Dendritic cell treated with granulocyte-macrophage colony-stimulating factor and Interleukin-4, amounts not matched to agents 40 ng/mL and 50 ng/mL, for 4 days (primary cell): Measurements from ENCODE around the gene SLC6A6.

Experiments
- H3K27ac Mint-ChIP-seq: one replicate; pipeline ENCODE4 v1.8.0; 2022; ENCODE audit warnings: mild to moderate bottlenecking, mixed read lengths
- H3K27me3 Mint-ChIP-seq: one replicate; pipeline ENCODE4 v1.8.0; 2022; ENCODE audit warnings: mild to moderate bottlenecking, mixed read lengths
- H3K36me3 Mint-ChIP-seq: one replicate; pipeline ENCODE4 v1.8.0; 2022; ENCODE audit warnings: low read depth, mixed read lengths
- H3K4me1 Mint-ChIP-seq: one replicate; pipeline ENCODE4 v1.8.0; 2022; ENCODE audit warnings: low read depth, mixed read lengths
- H3K4me3 Mint-ChIP-seq: one replicate; pipeline ENCODE4 v1.8.0; 2022; ENCODE audit warnings: mild to moderate bottlenecking, moderate library complexity, mixed read lengths
- H3K9me3 Mint-ChIP-seq: one replicate; pipeline ENCODE4 v1.8.0; 2022; ENCODE audit warnings: mixed read lengths
- intact Hi-C: fragments of 100-400 bp; cut with micrococcal nuclease; formaldehyde crosslinking; loops from one replicate; pipeline ENCODE4 v1.15.0; 2022

SLC6A6 gene

DNA sequence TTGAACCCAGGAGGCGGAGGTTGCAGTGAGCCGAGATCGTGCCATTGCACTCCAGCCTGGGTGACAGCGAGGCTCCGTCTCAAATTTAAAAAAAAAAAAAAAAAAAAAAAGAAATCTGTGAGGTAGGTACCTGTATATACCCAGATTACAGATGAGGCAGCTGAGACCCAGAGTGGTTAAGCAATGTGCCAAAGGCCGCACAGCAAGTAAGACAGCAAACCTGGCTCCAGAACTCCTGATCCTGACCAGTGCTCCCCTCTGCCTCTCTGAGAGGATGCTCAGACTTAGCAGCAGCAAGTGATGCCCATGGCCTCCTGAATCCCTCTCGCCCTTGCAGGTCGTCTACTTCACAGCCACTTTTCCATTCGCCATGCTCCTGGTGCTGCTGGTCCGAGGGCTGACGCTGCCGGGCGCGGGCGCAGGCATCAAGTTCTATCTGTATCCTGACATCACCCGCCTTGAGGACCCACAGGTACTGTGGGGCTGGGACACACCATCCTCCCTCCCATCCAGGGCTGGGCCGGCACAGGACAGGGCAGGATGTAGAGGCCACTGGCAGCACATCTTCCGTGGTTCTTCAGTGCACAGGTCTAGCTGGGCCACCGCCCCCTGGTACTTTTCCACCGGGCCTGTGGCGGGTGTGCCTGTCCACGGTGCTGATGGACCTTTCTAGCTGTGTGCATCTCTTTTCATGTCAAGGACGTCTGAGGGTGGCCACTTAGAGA, 63.9 kb downstream of the SLC6A6 start:
- H3K27me3 Mint-ChIP-seq = no peaks in the 10 kb centered on the region
- no peak overlapping the region for H3K27ac Mint-ChIP-seq
- H3K36me3 Mint-ChIP-seq = peaks cover 100% of the 10 kb centered on the region
- no peaks in the 10 kb centered on the region for H3K9me3 Mint-ChIP-seq
- H3K4me1 Mint-ChIP-seq = peaks cover 6% of the 10 kb centered on the region
- intact Hi-C loops = no loop called here
- H3K4me3 Mint-ChIP-seq = no peak overlapping the region

DNA sequence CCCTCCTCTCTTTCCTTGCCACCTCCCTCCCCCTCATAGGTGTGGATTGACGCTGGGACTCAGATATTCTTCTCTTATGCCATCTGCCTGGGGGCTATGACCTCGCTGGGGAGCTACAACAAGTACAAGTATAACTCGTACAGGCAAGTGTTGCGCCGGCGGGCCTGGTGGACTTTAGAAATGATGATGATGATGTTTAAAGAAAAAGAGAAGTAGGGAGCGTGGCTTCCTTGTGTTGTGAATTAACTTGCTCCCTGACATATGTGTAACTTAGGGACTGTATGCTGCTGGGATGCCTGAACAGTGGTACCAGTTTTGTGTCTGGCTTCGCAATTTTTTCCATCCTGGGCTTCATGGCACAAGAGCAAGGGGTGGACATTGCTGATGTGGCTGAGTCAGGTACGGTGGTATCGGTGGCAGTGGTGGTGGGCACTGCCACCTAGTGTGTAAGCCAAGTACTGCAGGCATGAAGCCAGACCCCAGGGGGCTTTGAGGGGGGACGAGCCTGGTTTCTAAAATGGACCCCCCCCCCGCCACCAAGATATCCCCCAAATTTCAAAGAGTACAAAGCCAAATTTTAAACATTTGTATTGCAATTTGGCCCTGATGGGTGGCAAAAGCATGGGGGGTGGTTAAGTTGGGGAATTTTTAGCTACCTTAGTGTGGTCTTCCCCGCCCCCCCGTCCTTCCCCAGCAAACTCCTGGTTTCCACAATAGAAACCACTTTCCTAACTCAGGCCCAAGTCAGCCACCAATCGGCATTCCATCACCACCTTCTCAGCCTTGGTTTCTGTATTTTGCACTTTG, 65.6 kb downstream of the SLC6A6 start:
- H3K4me1 Mint-ChIP-seq = peaks cover 6% of the 10 kb centered on the region
- no peaks in the 10 kb centered on the region for H3K9me3 Mint-ChIP-seq
- H3K4me3 Mint-ChIP-seq = no peak overlapping the region
- H3K27me3 Mint-ChIP-seq = no peaks in the 10 kb centered on the region
- H3K36me3 Mint-ChIP-seq = peaks cover 100% of the 10 kb centered on the region
- intact Hi-C loops = loop anchor here (1.0 kb wide), 1 partner anchor 207 kb away; no protein-coding TSS in a partner anchor
- no peak overlapping the region for H3K27ac Mint-ChIP-seq

DNA sequence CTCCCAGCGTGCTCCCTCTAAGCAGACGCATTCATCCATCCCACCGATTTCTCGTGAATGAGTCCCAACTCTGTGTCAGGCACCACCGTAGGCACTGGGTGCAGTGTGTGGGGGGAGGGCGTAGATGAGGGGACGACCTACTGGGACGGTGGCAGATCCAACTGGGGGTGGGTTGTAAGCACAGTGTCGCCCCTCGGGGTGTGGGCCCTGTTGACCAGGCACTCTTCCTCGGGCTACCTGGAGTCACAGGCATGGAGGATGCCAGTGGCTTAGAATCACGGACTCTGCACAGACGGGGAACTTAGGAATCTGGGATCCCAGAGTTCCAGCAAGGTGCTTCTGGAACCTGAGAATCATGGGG, 66.2 kb downstream of the SLC6A6 start:
- intact Hi-C loops = no loop called here
- no peaks in the 10 kb centered on the region for H3K27me3 Mint-ChIP-seq
- no peaks in the 10 kb centered on the region for H3K9me3 Mint-ChIP-seq
- H3K4me3 Mint-ChIP-seq = no peak overlapping the region
- H3K36me3 Mint-ChIP-seq = peaks cover 100% of the 10 kb centered on the region
- H3K4me1 Mint-ChIP-seq = peaks cover 6% of the 10 kb centered on the region
- H3K27ac Mint-ChIP-seq = no peak overlapping the region

DNA sequence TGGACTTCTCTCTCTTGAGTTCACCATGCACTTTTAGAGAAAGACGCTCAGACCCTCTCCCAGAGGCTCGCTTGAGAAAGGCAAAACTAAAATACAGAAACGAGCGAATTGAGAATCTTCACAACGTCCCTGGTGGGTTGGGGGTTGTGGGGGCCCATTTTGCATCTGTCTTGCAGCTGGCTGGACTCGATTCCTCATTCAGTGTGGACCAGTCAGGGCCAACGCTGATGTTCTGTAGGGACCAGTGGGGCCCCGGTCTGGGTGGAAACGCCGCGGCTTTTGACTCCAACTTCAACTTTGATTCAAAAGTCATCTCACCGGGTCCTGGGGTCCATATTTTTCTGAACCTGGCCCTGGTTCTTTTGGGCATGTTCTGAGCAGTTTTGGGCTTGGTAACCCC, 68.1 kb downstream of the SLC6A6 start:
- Mint-ChIP-seq H3K36me3 (peaks cover 100% of the 10 kb centered on the region), H3K27ac (no peak overlapping the region), H3K4me1 (peaks cover 6% of the 10 kb centered on the region), H3K4me3 (no peak overlapping the region), H3K9me3 (no peaks in the 10 kb centered on the region), H3K27me3 (no peaks in the 10 kb centered on the region)
- intact Hi-C loops = no loop called here

DNA sequence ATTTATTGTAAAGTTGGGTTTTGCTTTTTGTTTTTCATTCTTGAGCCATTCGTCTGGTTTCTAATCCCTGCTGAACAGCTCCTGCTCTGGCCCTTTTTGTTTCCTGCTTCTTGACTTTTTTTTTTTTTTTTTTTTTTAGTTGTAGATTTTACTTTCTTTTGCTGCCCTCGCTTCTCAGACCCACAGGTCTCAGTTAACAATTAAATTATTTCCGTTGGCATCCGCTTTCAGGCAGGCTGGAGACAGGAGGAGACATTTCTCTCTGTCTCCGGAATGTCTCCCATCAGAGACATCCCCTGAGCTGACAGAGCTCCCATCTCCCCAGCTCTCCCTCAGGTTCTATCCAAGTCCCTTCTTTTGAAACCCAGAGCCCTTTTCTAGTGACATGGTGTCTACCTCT, 68.6 kb downstream of the SLC6A6 start:
- H3K4me3 Mint-ChIP-seq = no peak overlapping the region
- H3K4me1 Mint-ChIP-seq = peaks cover 6% of the 10 kb centered on the region
- H3K27me3 Mint-ChIP-seq = no peaks in the 10 kb centered on the region
- H3K27ac Mint-ChIP-seq = no peak overlapping the region
- H3K9me3 Mint-ChIP-seq = no peaks in the 10 kb centered on the region
- H3K36me3 Mint-ChIP-seq = peaks cover 100% of the 10 kb centered on the region
- intact Hi-C loops = no loop called here

DNA sequence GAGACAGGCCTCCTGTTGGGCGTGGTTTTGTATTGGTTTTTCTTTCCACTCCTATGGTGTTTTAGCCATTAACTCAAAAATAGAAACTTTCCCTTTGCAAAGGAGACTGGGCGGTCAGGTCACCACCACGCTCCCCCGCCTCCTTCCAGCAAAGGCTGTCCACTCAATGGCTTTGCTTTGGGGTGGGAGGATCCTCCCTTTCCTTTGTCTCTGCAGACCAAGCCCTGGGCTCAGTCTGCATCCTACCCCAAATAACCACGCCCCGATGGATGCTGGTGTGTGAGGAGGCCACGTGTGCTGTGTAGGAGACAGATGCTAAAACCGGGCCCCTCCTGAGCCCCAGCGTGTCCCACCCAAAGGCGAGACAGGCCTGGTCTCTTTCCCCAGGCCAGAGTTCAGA, 69.3 kb downstream of the SLC6A6 start:
- H3K4me1 Mint-ChIP-seq = peaks cover 6% of the 10 kb centered on the region
- H3K36me3 Mint-ChIP-seq = peaks cover 100% of the 10 kb centered on the region
- H3K27me3 Mint-ChIP-seq = no peaks in the 10 kb centered on the region
- intact Hi-C loops = no loop called here
- H3K9me3 Mint-ChIP-seq = no peaks in the 10 kb centered on the region
- no peak overlapping the region for H3K4me3 Mint-ChIP-seq
- H3K27ac Mint-ChIP-seq = no peak overlapping the region

DNA sequence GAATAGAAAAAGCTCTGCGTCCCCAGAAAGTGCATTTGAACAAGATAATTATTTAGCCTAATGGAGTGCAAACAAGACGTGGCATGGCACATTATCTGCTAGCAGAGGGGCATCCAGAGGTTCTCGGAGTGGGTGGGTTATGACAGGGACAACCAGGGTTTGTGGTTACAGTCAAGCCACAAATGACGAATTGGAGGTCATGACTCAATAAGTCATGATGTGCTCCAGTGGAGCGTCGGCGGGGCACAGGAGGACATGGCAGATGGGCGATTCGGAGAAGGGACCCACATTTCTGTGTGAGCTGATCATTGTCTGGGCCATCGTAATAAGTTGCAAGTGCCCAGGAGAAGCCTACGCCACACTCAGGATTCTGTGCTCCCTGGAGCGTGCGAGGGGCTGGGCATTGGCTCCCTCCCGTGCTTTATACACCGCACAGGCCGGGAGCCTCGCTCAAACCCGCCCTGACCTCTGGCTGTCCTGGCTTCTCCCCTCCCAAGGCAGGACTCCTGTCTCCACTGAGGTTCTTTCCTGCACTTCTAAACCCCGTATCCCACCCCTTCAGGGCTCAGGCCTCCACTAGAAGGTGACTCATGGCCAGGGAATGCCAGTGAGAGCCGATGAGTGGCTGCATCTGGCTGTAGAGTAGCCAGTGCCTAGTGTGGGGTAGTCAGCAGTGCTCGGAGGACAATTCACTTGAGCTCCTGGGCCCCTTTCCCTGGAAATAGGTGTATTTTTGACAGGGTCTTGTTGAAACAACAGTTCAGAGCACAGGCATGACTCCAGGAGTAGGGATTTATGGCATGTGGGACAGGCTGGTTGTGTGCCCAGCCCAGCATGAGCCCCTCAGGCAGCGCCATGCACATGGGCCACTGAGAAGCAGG, 70.3 kb downstream of the SLC6A6 start:
- intact Hi-C loops = no loop called here
- H3K9me3 Mint-ChIP-seq = no peaks in the 10 kb centered on the region
- H3K27ac Mint-ChIP-seq = no peak overlapping the region
- peaks cover 100% of the 10 kb centered on the region for H3K36me3 Mint-ChIP-seq
- no peaks in the 10 kb centered on the region for H3K27me3 Mint-ChIP-seq
- peaks cover 4% of the 10 kb centered on the region for H3K4me1 Mint-ChIP-seq
- H3K4me3 Mint-ChIP-seq = no peak overlapping the region

DNA sequence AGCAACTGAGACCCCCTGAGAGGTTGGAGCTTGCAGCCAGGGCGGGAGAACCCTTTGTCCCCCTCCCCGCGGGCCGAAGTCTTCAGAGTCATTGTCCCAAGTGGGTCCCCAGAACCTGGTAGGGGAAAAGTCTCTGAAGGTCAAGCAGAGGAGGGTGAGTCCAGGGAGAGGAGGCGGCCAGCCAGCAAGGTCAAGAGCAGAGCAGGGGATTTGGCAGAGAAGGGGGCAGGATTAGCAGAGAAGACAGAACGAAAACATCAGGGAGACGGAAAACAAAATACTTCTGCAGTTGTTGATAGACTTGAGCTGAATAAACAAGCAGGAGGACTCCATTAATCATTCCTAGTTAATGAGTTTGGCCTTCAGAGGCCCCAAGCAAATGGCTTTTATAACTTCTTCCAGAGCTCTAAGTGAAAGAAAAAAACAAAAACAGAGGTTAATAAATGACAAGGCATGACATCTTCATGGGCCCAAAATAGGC, 71.0 kb downstream of the SLC6A6 start:
- intact Hi-C loops = no loop called here
- Mint-ChIP-seq H3K27ac (no peak overlapping the region), H3K36me3 (peaks cover 100% of the 10 kb centered on the region), H3K27me3 (no peaks in the 10 kb centered on the region), H3K4me1 (no peaks in the 10 kb centered on the region), H3K9me3 (no peaks in the 10 kb centered on the region), H3K4me3 (no peak overlapping the region)

DNA sequence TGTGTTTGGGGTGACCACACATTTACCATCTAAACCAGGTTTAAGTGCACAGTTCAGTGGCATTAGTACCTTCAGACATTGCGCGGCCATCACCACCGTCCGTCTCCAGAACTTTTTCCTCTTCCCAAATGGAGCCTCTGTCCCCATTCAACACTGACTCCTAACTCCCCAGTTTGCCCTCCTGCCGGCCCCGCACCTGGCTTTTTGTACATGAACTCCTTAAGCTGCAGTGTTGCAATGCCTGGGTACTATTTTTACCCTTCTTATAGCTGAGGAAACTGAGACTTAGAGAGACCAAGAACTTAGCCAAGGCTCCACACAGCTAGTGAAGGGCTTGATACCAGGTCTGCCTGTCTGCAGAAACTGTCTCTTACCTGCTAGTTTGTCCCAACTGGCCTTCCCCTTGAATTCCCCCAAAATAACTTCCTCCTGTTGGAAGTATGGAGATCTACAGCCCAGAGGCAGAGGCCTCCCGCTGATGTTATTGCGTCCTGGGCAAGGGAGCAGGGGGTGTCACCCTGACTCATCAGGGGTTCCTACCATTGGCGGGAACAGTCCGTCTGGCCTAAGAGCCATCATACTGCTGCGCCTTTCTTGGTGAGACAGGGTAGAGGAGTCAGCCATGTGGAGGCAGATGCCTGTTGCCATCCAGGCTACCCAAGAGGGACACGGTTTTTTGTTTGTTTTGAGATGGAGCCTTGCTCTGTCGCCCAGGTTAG, 72.1 kb downstream of the SLC6A6 start:
- intact Hi-C loops = no loop called here
- Mint-ChIP-seq H3K27me3 (no peaks in the 10 kb centered on the region), H3K4me1 (no peaks in the 10 kb centered on the region), H3K27ac (no peak overlapping the region), H3K4me3 (no peak overlapping the region), H3K9me3 (no peaks in the 10 kb centered on the region), H3K36me3 (peaks cover 100% of the 10 kb centered on the region)

DNA sequence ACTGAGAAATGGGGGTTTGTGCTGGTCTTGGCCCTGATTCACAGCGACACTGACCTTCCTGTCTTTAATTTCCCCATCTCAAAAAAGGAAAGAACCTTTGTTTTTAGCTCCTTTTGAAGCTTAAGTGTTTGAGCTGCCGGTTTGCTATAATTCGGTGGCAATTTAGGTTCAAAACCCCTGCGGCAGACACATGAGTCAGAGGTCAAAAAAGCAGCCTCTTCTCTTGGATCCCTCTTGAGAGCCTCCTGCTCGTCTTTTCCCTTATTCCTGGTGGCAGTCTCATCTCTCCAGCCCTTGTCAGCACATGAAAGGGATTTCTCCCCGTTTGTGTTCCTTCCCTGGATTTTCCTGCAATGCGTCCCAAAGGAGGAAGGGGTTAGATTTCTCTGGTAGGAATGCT, 73.2 kb downstream of the SLC6A6 start:
- H3K27ac Mint-ChIP-seq = no peak overlapping the region
- H3K4me1 Mint-ChIP-seq = no peaks in the 10 kb centered on the region
- H3K36me3 Mint-ChIP-seq = peaks cover 100% of the 10 kb centered on the region
- H3K4me3 Mint-ChIP-seq = no peak overlapping the region
- no peaks in the 10 kb centered on the region for H3K9me3 Mint-ChIP-seq
- no peaks in the 10 kb centered on the region for H3K27me3 Mint-ChIP-seq
- intact Hi-C loops = no loop called here

DNA sequence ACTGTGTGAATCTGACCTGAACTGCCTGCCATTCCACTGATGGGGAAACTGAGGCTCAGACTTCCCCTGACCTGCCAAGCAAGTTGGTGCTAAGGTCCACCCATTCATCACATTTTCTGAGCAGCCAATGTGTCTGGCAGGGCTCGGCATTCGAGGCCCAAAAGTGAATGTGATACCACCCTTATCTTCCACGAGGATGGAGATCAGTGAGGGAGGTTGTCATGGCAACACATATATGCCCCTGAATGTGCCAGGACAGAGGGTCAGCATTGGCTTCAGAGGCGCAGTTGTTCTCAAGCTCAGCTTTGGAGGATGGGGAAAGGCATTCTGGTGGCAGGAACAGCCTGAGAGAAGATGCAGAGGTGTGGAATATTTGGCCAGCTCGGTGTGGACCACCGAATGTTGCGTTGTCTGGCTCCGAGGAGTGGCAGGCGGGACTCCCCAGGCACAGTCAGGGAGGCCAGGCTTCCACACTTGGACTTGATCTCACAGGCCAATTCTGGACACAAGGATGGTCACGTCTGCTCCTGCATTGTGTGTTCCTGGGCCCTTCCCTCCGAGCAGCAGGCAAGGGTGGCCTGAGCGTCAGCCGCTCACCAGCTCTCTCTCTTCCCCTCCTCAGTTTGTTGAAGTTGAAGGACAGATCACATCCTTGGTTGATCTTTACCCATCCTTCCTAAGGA, 74.3 kb downstream of the SLC6A6 start:
- Mint-ChIP-seq H3K4me1 (no peaks in the 10 kb centered on the region), H3K27ac (no peak overlapping the region), H3K36me3 (peaks cover 100% of the 10 kb centered on the region), H3K4me3 (no peak overlapping the region), H3K9me3 (no peaks in the 10 kb centered on the region), H3K27me3 (no peaks in the 10 kb centered on the region)
- intact Hi-C loops = no loop called here

DNA sequence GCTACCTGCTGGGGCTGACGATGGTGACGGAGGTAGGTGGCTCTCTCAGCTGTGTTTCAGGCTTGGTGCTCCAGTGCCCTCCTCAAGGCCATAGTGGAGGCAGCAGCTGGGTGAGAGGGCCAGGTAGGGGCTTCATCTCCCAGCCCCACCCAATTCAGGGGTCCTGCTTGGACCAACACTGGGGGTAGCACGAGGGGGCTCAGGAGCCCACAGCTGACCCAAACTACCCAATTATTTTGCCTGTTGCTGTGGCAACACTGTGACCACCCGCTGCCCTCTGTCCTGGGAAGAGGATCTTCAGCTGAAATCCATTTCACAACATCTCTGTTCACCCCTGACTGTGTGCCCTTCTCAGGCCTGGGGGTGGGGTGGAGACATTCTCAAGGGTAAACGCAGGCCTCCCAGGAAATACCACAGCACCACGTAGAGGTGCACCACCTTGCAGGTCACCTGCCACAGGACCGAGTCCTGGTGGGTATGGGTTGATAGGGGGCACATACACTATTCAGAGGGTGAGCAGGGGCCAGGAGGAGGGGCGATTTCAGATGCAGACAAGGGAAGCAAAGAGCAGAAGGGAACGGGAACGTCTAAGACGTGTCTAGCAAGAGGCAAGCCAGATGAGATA, 75.0 kb downstream of the SLC6A6 start:
- no peaks in the 10 kb centered on the region for H3K27me3 Mint-ChIP-seq
- no peaks in the 10 kb centered on the region for H3K4me1 Mint-ChIP-seq
- H3K9me3 Mint-ChIP-seq = no peaks in the 10 kb centered on the region
- no peak overlapping the region for H3K4me3 Mint-ChIP-seq
- peaks cover 100% of the 10 kb centered on the region for H3K36me3 Mint-ChIP-seq
- H3K27ac Mint-ChIP-seq = no peak overlapping the region
- intact Hi-C loops = no loop called here
